HG03139 (cell line): ENCODE data around the gene AP2A2.
"Not testable (repeated sequence)": the region's sequence is repeated elsewhere in the genome, so short reads cannot be mapped to it uniquely, and the experiment has no call there.

Source experiments
- ATAC-seq: cut with Tn5 transposase; IDR thresholded peaks from one replicate; pipeline ENCODE4 v1.9.1; 2021; ENCODE audit not compliant: unreplicated experiment

Gene AP2A2

GRCh38 chr11:972523-973211, 47.0 kb downstream of the AP2A2 start:
- ATAC-seq: no peak

- no peak for ATAC-seq
Observed at GRCh38 chr11:973237-973636, 47.6 kb downstream of the AP2A2 start.

- not testable (repeated sequence) for ATAC-seq
Observed at GRCh38 chr11:975376-975775, 49.7 kb downstream of the AP2A2 start.

GRCh38 chr11:975827-976226, 50.2 kb downstream of the AP2A2 start:
- ATAC-seq: no peak

- ATAC-seq: no peak
Observed at GRCh38 chr11:976431-977160, 50.9 kb downstream of the AP2A2 start.

- ATAC-seq: no peak
Observed at GRCh38 chr11:977830-978720, 52.4 kb downstream of the AP2A2 start.

- ATAC-seq: no peak
Observed at GRCh38 chr11:978781-979180, 53.1 kb downstream of the AP2A2 start.

GRCh38 chr11:980438-981357, 55.0 kb downstream of the AP2A2 start:
- no peak for ATAC-seq

GRCh38 chr11:981764-982163, 56.1 kb downstream of the AP2A2 start:
- ATAC-seq: no peak

GRCh38 chr11:984546-984945, 58.9 kb downstream of the AP2A2 start:
- ATAC-seq: no peak

- no peak for ATAC-seq
Observed at GRCh38 chr11:985406-985805, 59.7 kb downstream of the AP2A2 start.

GRCh38 chr11:985848-986247, 60.2 kb downstream of the AP2A2 start:
- no peak for ATAC-seq

GRCh38 chr11:986270-986951, 60.7 kb downstream of the AP2A2 start:
- ATAC-seq: no peak

GRCh38 chr11:986952-987305, 61.3 kb downstream of the AP2A2 start:
- no peak for ATAC-seq

- ATAC-seq: no peak
Observed at GRCh38 chr11:987671-988070, 62.0 kb downstream of the AP2A2 start.

- ATAC-seq: no peak
Observed at GRCh38 chr11:990101-990500, 64.4 kb downstream of the AP2A2 start.

- no peak for ATAC-seq
Observed at GRCh38 chr11:991034-991433, 65.4 kb downstream of the AP2A2 start.

- no peak for ATAC-seq
Observed at GRCh38 chr11:991711-992307, 66.1 kb downstream of the AP2A2 start.

- ATAC-seq: no peak
Observed at GRCh38 chr11:992577-992976, 66.9 kb downstream of the AP2A2 start.
